ENCODE results near the gene RPGRIP1.
"Not testable (repeated sequence)": the region's sequence is repeated elsewhere in the genome, so short reads cannot be mapped to it uniquely, and the experiment has no call there.

The RPGRIP1 gene

GRCh38 chr14:21287168-21287567 is 7.3 kb downstream of the RPGRIP1 start:
- TF ChIP-seq CTCF (IDR thresholded peaks at IDR 0.05; ENCODE audit: insufficient read depth, low read depth, low read length, missing control alignments), result no peak
- H3K4me3 ChIP-seq (ENCODE audit: low read length), result no peak overlapping the region
- DNase-seq (ENCODE audit: low read depth), result no peak

- DNase-seq (ENCODE audit: low read depth); H3K4me3 ChIP-seq (ENCODE audit: low read length): not testable (repeated sequence)
Observed at GRCh38 chr14:21294026-21294425, 14.1 kb downstream of the RPGRIP1 start.

- H3K4me3 ChIP-seq (ENCODE audit: low read length), result no peak overlapping the region
- TF ChIP-seq CTCF (IDR thresholded peaks at IDR 0.05; ENCODE audit: insufficient read depth, low read depth, low read length, missing control alignments), result no peak
- DNase-seq (ENCODE audit: low read depth), result no peak
Observed at GRCh38 chr14:21298358-21298757, 18.5 kb downstream of the RPGRIP1 start.

GRCh38 chr14:21299562-21300130 is 19.8 kb downstream of the RPGRIP1 start:
- DNase-seq (ENCODE audit: low read depth), result no peak
- no peak overlapping the region for H3K4me3 ChIP-seq (ENCODE audit: low read length)
- no peak for TF ChIP-seq CTCF (IDR thresholded peaks at IDR 0.05; ENCODE audit: insufficient read depth, low read depth, low read length, missing control alignments)

GRCh38 chr14:21300892-21301291 is 21.0 kb downstream of the RPGRIP1 start:
- peak overlapping the region; percentile 16 for H3K4me3 ChIP-seq (ENCODE audit: low read length)

GRCh38 chr14:21302013-21302835 is 22.3 kb downstream of the RPGRIP1 start:
- no peak for TF ChIP-seq CTCF (IDR thresholded peaks at IDR 0.05; ENCODE audit: insufficient read depth, low read depth, low read length, missing control alignments)
- no peak for DNase-seq (ENCODE audit: low read depth)
- H3K4me3 ChIP-seq (ENCODE audit: low read length), result no peak overlapping the region

More at GRCh38 chr14:21300892-21301291, 21.0 kb downstream of the RPGRIP1 start:
- no peak for TF ChIP-seq CTCF (IDR thresholded peaks at IDR 0.05; ENCODE audit: insufficient read depth, low read depth, low read length, missing control alignments)
- peak; percentile 11 for DNase-seq (ENCODE audit: low read depth)

GRCh38 chr14:21302836-21303140 is 22.9 kb downstream of the RPGRIP1 start:
- not testable (repeated sequence) for DNase-seq (ENCODE audit: low read depth); H3K4me3 ChIP-seq (ENCODE audit: low read length)

- no peak overlapping the region for H3K4me3 ChIP-seq (ENCODE audit: low read length)
- no peak for TF ChIP-seq CTCF (IDR thresholded peaks at IDR 0.05; ENCODE audit: insufficient read depth, low read depth, low read length, missing control alignments)
- no peak for DNase-seq (ENCODE audit: low read depth)
Observed at GRCh38 chr14:21307637-21308036, 27.8 kb downstream of the RPGRIP1 start.
